ENCODE results near the gene TMC6. TPM values are rescaled to one million over a fixed set of nuclear protein-coding genes. Genes with fewer than 3 reads are reported as not detected.
"Not testable (repeated sequence)": the region's sequence is repeated elsewhere in the genome, so short reads cannot be mapped to it uniquely, and the experiment has no call there.

The TMC6 gene
- total and polyA plus RNA-seq, 7 donors: 5.3 to 145 (median 10.5) TPM

- WGBS, 2 donors: 40 to 75% methylated on average over 20 of the region's 20 CpGs
- H3K27me3 ChIP-seq: peaks cover 0 to 25% (median 12%) of the 10 kb centered on the region in 3 donors
- TF ChIP-seq EP300 (IDR thresholded peaks at IDR 0.05): no peak
- TF ChIP-seq CTCF (IDR thresholded peaks at IDR 0.05): no peak
- TF ChIP-seq POLR2A (IDR thresholded peaks at IDR 0.05): no peak
- TF ChIP-seq POLR2AphosphoS5 (IDR thresholded peaks at IDR 0.05): no peak
Measured at GRCh38 chr17:78141437-78142118, 13.0 kb upstream of the TMC6 start.

GRCh38 chr17:78140169-78141051 is 11.9 kb upstream of the TMC6 start:
- Histone ChIP-seq H3K27ac (peak overlapping the region in 2 of 4 donors; percentile 28 to 32), H3K4me1 (peaks cover 0 to 33% (median 29%) of the 10 kb centered on the region in 4 donors), H3K27me3 (peaks cover 0 to 25% (median 12%) of the 10 kb centered on the region in 3 donors), H3K4me3 (peak overlapping the region in 1 of 4 donors; percentile 11), H3K36me3 (no peaks in the 10 kb centered on the region), H3K9me3 (no peaks in the 10 kb centered on the region)
- WGBS, 2 donors: 19 to 33% methylated on average over 58 of the region's 58 CpGs
- TF ChIP-seq CTCF (IDR thresholded peaks at IDR 0.05) (no peak), EP300 (IDR thresholded peaks at IDR 0.05) (no peak), POLR2A (IDR thresholded peaks at IDR 0.05) (no peak), POLR2AphosphoS5 (IDR thresholded peaks at IDR 0.05) (no peak)
- DNase-seq: peak; percentile 90
- intact Hi-C loops (cut with DNase I): no loop called here

More at GRCh38 chr17:78141437-78142118, 13.0 kb upstream of the TMC6 start:
- H3K4me1 ChIP-seq: peaks cover 0 to 37% (median 31%) of the 10 kb centered on the region in 4 donors
- H3K9me3 ChIP-seq: no peaks in the 10 kb centered on the region
- H3K27ac ChIP-seq: no peak overlapping the region
- intact Hi-C loops (cut with DNase I): no loop called here
- no peak for DNase-seq
- no peak overlapping the region for H3K4me3 ChIP-seq
- no peaks in the 10 kb centered on the region for H3K36me3 ChIP-seq

GRCh38 chr17:78139861-78140168 is 11.3 kb upstream of the TMC6 start:
- WGBS, 2 donors: 58 to 84% methylated on average over 12 of the region's 12 CpGs
- H3K4me3 ChIP-seq; DNase-seq; intact Hi-C loops (cut with DNase I); H3K9me3 ChIP-seq; H3K36me3 ChIP-seq: not testable (repeated sequence)
- H3K27ac ChIP-seq: peak overlapping the region in 1 of 4 donors; percentile 20
- H3K27me3 ChIP-seq: peaks cover 0 to 27% (median 12%) of the 10 kb centered on the region in 3 donors
- peaks cover 0 to 27% (median 23%) of the 10 kb centered on the region in 4 donors for H3K4me1 ChIP-seq

- intact Hi-C loops (cut with DNase I): no loop called here
- TF ChIP-seq POLR2AphosphoS5 (IDR thresholded peaks at IDR 0.05): no peak
- no peak for TF ChIP-seq CTCF (IDR thresholded peaks at IDR 0.05)
- TF ChIP-seq EP300 (IDR thresholded peaks at IDR 0.05): no peak
- TF ChIP-seq POLR2A (IDR thresholded peaks at IDR 0.05): no peak
- DNase-seq: no peak
- H3K36me3 ChIP-seq: no peaks in the 10 kb centered on the region
- H3K4me3 ChIP-seq: no peak overlapping the region
- WGBS, 2 donors: 84 to 86% methylated on average over 17 of the region's 17 CpGs
- peaks cover 0 to 13% (median 10%) of the 10 kb centered on the region in 4 donors for H3K4me1 ChIP-seq
- H3K27me3 ChIP-seq: peaks cover 0 to 33% (median 23%) of the 10 kb centered on the region in 3 donors
- no peaks in the 10 kb centered on the region for H3K9me3 ChIP-seq
- H3K27ac ChIP-seq: no peak overlapping the region
Measured at GRCh38 chr17:78138204-78139060, 9.9 kb upstream of the TMC6 start.

Data from sigmoid colon (tissue), 7 donors.